Measurements from ENCODE around the gene PUM1.

DNA sequence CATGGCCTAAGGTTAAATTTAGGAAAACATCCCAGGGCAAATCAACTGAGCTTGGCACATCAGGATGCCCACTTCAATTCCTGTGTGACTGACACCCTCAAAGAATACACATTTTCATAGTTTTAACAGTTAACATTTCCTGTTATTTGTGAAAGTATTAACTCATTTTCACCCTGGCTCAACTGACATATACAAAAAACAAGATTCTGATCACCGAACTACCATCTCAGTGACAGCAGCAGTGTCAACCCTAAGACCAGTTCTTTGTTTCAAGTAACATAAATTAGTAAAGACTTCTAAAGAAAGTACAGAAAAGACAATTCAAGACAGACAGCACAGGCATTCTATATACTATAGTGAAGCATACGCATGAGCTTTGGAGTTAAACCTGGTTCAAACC lies 88.0 kb downstream of the PUM1 start:
- no peak for TF ChIP-seq POLR2AphosphoS5 (IDR thresholded peaks at IDR 0.05; ENCODE audit: borderline replicate concordance, low read depth, low read length)
- no peak for TF ChIP-seq EZH2 (IDR thresholded peaks at IDR 0.05)
- TF ChIP-seq FOXP2 (optimal IDR thresholded peaks at IDR 0.05; ENCODE audit: control extremely low read depth, extremely low read length, insufficient read depth) = no peak

Measured in SK-N-MC (cell line).